Esophagus muscularis mucosa (tissue), 3 donors: ENCODE measurements around the gene MOB3B.

Experiments used
- CTCF ChIP-seq, 3 experiments: fragments of 200-600 bp in 2 of 3; fragments of 450-650 bp in 1 of 3; sonication (generic) in 2 of 3; IDR thresholded peaks; one replicate each; pipeline ENCODE4 v1.5.1; 2017 to 2019; ENCODE audit warnings: antibody characterized with exemption in 3 of 3, mild to moderate bottlenecking in 2 of 3, moderate library complexity in 1 of 3
- POLR2AphosphoS5 ChIP-seq, 2 donors: sonication (generic); formaldehyde crosslinking; IDR thresholded peaks; one replicate each; pipeline ENCODE4 v1.6.1; 2017; ENCODE audit warnings: antibody characterized with exemption in 2 of 2

DNA sequence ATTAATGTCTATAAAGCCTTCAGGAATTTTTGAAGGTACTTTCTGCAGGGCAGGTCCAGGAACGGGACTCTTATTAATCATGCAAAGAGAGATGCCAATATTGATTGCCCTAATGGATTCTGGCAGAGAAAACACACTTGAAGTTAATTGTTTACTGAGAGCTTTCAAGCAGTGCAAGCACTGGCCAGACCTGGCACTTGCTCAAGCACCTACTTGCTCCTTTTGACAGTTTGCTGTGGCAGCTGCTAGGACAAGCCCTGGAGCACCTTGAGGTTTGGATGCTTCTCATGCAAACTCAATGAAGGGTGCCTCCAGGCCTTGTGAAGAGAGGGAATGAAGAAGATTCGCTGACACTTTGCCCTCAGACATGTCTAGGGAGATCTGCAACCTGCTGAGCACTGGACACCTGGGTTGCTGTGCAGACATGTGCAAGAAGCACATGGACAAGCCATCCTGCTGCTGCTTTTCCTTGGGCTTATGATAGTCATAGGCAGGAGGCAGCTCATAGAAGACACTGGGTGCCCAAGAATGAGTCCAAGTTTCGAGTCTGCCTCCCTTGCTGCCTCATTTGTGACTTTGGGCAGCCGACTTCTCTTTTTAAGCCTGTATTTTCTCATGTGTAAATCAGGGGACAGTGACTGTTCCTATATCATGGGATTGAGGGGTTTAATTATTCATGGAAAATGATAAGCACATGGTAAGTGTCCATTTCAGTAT is 143.8 kb downstream of the MOB3B start:
- TF ChIP-seq CTCF (IDR thresholded peaks at IDR 0.05) = no peak
- no peak for TF ChIP-seq POLR2AphosphoS5 (IDR thresholded peaks at IDR 0.05)
